SU-DHL-6 (cell line): ENCODE measurements around the gene JAKMIP1.

Experiments
- EZH2phosphoT487 ChIP-seq: fragments of 200-600 bp; sonication (generic), shearing (Covaris generic); conservative IDR thresholded peaks from 2 replicates; pipeline ENCODE4 v1.6.1; 2018; ENCODE audit warnings: mild to moderate bottlenecking, antibody characterized with exemption, low read length, moderate library complexity, mixed read lengths
- TF ChIP-seq, protein P1 (sequence below): fragments of 200-600 bp; sonication (generic); IDR thresholded peaks from one replicate; pipeline ENCODE4 v1.5.1; 2017; ENCODE audit warnings: antibody characterized with exemption, mild to moderate bottlenecking, low read length, moderate library complexity; ENCODE audit not compliant: insufficient read depth, poor library complexity, severe bottlenecking

DNA sequence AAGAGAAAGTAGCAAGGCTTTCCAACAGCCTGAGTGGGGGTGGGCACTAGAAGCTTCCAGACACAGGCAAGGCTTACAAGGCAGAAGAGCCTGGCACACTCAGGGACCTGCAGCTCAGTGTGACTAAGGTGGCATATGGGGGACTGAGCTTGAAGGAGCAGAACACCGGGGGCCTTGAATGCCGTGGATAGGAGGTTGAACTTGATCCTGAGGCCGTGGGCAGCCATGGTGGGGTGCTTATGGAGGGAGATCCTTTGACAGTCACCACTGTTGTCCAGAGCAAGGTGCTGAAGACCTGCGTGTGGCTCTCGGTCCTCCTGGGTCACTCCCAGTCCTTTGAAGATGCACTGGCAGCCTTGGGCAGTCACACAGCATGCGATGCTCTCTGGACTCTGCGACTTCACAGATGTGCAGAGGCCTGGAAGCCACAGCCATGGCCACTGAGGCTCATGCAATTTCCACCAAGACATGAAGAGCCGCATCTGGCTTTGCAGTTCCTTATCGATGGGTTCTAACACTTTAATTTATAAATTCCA, 200.5 kb downstream of the JAKMIP1 start:
- TF ChIP-seq, protein P1, sequence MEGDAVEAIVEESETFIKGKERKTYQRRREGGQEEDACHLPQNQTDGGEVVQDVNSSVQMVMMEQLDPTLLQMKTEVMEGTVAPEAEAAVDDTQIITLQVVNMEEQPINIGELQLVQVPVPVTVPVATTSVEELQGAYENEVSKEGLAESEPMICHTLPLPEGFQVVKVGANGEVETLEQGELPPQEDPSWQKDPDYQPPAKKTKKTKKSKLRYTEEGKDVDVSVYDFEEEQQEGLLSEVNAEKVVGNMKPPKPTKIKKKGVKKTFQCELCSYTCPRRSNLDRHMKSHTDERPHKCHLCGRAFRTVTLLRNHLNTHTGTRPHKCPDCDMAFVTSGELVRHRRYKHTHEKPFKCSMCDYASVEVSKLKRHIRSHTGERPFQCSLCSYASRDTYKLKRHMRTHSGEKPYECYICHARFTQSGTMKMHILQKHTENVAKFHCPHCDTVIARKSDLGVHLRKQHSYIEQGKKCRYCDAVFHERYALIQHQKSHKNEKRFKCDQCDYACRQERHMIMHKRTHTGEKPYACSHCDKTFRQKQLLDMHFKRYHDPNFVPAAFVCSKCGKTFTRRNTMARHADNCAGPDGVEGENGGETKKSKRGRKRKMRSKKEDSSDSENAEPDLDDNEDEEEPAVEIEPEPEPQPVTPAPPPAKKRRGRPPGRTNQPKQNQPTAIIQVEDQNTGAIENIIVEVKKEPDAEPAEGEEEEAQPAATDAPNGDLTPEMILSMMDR, result no peak
- TF ChIP-seq EZH2phosphoT487, result no peak
